HepG2 (cell line): ENCODE results near the gene ILKAP. TPM values are rescaled to one million over a fixed set of nuclear protein-coding genes. Genes with fewer than 3 reads are reported as not detected.

Experiments used
- CENPX ChIP-seq: sonication (generic); formaldehyde crosslinking; IDR thresholded peaks from 2 replicates; pipeline ENCODE4 v1.9.0; 2021; ENCODE audit warnings: mild to moderate bottlenecking, missing genetic modification reagents, moderate library complexity
- FOXK2 ChIP-seq: fragments of 450-650 bp; IDR thresholded peaks from 2 replicates; pipeline ENCODE4 v1.6.1; 2016
- HDAC6 ChIP-seq: fragments of 200-600 bp; sonication (generic); IDR thresholded peaks from 2 replicates; pipeline ENCODE4 v1.7.0; 2017; ENCODE audit warnings: mild to moderate bottlenecking, antibody characterized with exemption, low read length, low read depth
- KDM4B ChIP-seq: sonication (generic); formaldehyde crosslinking; IDR thresholded peaks from 2 replicates; pipeline ENCODE4 v1.4.0; 2020; ENCODE audit warnings: missing genetic modification reagents
- ONECUT2 ChIP-seq: sonication (generic); formaldehyde crosslinking; IDR thresholded peaks from 2 replicates; pipeline ENCODE4 v1.4.0; 2020; ENCODE audit warnings: missing genetic modification reagents
- RAD51 ChIP-seq: fragments of 450-650 bp; IDR thresholded peaks from 2 replicates; pipeline ENCODE4 v1.6.1; 2016; ENCODE audit warnings: borderline replicate concordance
- SIX1 ChIP-seq: sonication (generic); formaldehyde crosslinking; IDR thresholded peaks from 2 replicates; pipeline ENCODE4 v1.4.0; 2020; ENCODE audit warnings: missing genetic modification reagents, borderline replicate concordance
- TGIF2 ChIP-seq: IDR thresholded peaks from 2 replicates; pipeline ENCODE4 v1.6.1; 2016; ENCODE audit warnings: control low read depth, missing compliant biosample characterization
- polyA plus RNA-seq, 8 experiments: library from polyadenylated mRNA; depleted of rRNA in 3 of 8; stranded (reverse) in 7 of 8; unstranded in 1 of 8; fragments of >200 nt; fragmentation: Illumina TruSeq in 4 of 8; extraction: Trizol in 4 of 8; gene quantifications; 2 replicates each; pipeline versions ENCODE4 v1.2.1 to v1.2.3, GENCODE V29; 2011 to 2016; ENCODE audit warnings: low read depth in 4 of 8, missing spikeins in 1 of 8, mixed read lengths in 1 of 8; ENCODE audit not compliant: insufficient read depth in 1 of 8
- total RNA-seq, 5 experiments: library from RNA; depleted of rRNA; stranded (reverse); fragments of >200 nt; fragmentation: Illumina TruSeq; extraction: Trizol; gene quantifications; 2 replicates each; pipeline ENCODE4 v1.2.3, GENCODE V29; 2016; ENCODE audit warnings: low read depth in 1 of 5
- TF ChIP-seq, protein P1 (sequence below): IDR thresholded peaks from 2 replicates; pipeline ENCODE4 v1.6.1; 2016; ENCODE audit warnings: missing compliant biosample characterization, missing genetic modification reagents, borderline replicate concordance
- TF ChIP-seq, protein P2 (sequence below), 2 experiments: fragments of 450-650 bp in 1 of 2; sonication (generic) in 1 of 2; formaldehyde crosslinking in 1 of 2; IDR thresholded peaks; 2 replicates each; pipeline versions ENCODE4 v1.6.1 to v1.8.0; 2016 to 2022; ENCODE audit warnings: antibody characterized with exemption in 1 of 2, mild to moderate bottlenecking in 1 of 2, missing genetic modification reagents in 1 of 2
- TF ChIP-seq, protein P3 (sequence below): sonication (generic); formaldehyde crosslinking; IDR thresholded peaks from 2 replicates; pipeline ENCODE4 v1.4.0; 2020; ENCODE audit warnings: mild to moderate bottlenecking, missing genetic modification reagents
- TF ChIP-seq, protein P4 (sequence below): sonication (generic); formaldehyde crosslinking; IDR thresholded peaks from 2 replicates; pipeline ENCODE4 v1.9.0; 2022; ENCODE audit warnings: missing genetic modification reagents, mild to moderate bottlenecking, borderline replicate concordance
- TF ChIP-seq, protein P5 (sequence below): sonication (generic); formaldehyde crosslinking; conservative IDR thresholded peaks from 2 replicates; pipeline ENCODE4 v1.4.0; 2020; ENCODE audit warnings: missing genetic modification reagents

The ILKAP gene
- total and polyA plus RNA-seq, 2 of the 13 experiments (the other 11 are each of a cell fraction or from before 2014, with no cell fraction given), result 29.6 to 33.1 TPM

DNA sequence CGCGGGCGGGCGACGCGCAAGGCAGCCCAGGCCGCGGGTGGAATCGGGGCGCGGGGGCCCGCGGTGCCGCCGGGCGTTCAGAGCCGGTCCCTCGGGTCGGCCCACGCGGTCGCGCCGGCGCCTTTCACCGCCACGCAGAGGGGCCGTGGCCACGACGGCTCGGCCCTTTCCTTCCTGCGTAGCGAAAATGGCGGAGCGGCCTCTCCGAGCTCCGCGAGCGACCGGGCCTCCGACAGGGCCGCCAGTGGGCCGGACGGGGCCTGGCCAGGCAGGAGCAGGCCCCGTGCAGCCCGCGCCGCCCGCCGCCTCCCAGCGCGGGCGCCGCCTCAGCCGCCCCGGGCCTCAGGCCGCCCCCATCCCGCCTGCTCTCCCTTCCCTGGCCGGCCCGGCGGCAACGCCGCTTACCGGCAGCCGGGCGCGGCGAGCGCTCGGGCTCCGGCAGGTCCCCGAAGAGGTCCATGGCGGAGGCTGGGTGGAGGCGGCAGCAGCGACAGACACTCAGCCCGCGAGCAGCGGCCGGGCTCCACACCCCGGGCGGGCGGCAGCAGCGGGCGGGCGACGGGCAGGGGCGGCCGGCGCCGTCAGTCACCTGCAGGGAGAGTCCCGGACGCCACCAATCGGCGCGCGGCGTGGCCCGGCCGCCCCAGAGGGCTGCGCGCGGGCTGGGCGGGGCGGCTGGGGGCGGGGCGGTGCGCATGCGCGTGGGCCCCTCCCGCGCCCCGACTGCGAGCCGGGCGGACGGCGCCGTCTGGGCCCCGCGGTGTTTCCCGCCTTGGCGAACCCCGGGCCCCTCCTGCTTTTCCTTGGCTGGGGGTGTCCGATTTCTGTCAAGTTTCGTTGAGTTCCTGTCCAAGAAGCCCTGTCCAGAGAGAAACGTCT is at the start of gene ILKAP (continued):
- TF ChIP-seq, protein P1, sequence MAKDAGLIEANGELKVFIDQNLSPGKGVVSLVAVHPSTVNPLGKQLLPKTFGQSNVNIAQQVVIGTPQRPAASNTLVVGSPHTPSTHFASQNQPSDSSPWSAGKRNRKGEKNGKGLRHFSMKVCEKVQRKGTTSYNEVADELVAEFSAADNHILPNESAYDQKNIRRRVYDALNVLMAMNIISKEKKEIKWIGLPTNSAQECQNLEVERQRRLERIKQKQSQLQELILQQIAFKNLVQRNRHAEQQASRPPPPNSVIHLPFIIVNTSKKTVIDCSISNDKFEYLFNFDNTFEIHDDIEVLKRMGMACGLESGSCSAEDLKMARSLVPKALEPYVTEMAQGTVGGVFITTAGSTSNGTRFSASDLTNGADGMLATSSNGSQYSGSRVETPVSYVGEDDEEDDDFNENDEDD (CRISPR knock-in tag), result peak; percentile 85
- TF ChIP-seq KDM4B (no peak), FOXK2 (no peak), HDAC6 (no peak), RAD51 (no peak), SIX1 (CRISPR knock-in tag) (no peak), CENPX (no peak), ONECUT2 (no peak), TGIF2 (CRISPR knock-in tag) (peak; percentile 74; the same call in 1 of the 2 replicates)
- TF ChIP-seq, protein P2, sequence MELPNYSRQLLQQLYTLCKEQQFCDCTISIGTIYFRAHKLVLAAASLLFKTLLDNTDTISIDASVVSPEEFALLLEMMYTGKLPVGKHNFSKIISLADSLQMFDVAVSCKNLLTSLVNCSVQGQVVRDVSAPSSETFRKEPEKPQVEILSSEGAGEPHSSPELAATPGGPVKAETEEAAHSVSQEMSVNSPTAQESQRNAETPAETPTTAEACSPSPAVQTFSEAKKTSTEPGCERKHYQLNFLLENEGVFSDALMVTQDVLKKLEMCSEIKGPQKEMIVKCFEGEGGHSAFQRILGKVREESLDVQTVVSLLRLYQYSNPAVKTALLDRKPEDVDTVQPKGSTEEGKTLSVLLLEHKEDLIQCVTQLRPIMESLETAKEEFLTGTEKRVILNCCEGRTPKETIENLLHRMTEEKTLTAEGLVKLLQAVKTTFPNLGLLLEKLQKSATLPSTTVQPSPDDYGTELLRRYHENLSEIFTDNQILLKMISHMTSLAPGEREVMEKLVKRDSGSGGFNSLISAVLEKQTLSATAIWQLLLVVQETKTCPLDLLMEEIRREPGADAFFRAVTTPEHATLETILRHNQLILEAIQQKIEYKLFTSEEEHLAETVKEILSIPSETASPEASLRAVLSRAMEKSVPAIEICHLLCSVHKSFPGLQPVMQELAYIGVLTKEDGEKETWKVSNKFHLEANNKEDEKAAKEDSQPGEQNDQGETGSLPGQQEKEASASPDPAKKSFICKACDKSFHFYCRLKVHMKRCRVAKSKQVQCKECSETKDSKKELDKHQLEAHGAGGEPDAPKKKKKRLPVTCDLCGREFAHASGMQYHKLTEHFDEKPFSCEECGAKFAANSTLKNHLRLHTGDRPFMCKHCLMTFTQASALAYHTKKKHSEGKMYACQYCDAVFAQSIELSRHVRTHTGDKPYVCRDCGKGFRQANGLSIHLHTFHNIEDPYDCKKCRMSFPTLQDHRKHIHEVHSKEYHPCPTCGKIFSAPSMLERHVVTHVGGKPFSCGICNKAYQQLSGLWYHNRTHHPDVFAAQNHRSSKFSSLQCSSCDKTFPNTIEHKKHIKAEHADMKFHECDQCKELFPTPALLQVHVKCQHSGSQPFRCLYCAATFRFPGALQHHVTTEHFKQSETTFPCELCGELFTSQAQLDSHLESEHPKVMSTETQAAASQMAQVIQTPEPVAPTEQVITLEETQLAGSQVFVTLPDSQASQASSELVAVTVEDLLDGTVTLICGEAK (IDR thresholded peaks at IDR 0.05), result no peak
- TF ChIP-seq, protein P2 (CRISPR knock-in tag; IDR thresholded peaks at IDR 0.05), result no peak; the same call in 1 of the 2 replicates
- TF ChIP-seq, protein P3, sequence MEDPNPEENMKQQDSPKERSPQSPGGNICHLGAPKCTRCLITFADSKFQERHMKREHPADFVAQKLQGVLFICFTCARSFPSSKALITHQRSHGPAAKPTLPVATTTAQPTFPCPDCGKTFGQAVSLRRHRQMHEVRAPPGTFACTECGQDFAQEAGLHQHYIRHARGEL (CRISPR knock-in tag), result no peak
- TF ChIP-seq, protein P4, sequence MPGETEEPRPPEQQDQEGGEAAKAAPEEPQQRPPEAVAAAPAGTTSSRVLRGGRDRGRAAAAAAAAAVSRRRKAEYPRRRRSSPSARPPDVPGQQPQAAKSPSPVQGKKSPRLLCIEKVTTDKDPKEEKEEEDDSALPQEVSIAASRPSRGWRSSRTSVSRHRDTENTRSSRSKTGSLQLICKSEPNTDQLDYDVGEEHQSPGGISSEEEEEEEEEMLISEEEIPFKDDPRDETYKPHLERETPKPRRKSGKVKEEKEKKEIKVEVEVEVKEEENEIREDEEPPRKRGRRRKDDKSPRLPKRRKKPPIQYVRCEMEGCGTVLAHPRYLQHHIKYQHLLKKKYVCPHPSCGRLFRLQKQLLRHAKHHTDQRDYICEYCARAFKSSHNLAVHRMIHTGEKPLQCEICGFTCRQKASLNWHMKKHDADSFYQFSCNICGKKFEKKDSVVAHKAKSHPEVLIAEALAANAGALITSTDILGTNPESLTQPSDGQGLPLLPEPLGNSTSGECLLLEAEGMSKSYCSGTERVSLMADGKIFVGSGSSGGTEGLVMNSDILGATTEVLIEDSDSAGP, result no peak
- TF ChIP-seq, protein P5, sequence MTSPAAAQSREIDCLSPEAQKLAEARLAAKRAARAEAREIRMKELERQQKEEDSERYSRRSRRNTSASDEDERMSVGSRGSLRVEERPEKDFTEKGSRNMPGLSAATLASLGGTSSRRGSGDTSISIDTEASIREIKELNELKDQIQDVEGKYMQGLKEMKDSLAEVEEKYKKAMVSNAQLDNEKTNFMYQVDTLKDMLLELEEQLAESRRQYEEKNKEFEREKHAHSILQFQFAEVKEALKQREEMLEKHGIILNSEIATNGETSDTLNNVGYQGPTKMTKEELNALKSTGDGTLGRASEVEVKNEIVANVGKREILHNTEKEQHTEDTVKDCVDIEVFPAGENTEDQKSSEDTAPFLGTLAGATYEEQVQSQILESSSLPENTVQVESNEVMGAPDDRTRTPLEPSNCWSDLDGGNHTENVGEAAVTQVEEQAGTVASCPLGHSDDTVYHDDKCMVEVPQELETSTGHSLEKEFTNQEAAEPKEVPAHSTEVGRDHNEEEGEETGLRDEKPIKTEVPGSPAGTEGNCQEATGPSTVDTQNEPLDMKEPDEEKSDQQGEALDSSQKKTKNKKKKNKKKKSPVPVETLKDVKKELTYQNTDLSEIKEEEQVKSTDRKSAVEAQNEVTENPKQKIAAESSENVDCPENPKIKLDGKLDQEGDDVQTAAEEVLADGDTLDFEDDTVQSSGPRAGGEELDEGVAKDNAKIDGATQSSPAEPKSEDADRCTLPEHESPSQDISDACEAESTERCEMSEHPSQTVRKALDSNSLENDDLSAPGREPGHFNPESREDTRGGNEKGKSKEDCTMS (CRISPR knock-in tag), result no peak
